T-helper 2 cell treated with Interferon-gamma antibody and Interleukin-4, amounts not matched to agents 5 μg/mL and 100 μg/mL, for 36 hours (primary cell): ENCODE measurements around the gene NDUFAF2.

Experiments used
- DNase-seq: peaks from one replicate; pipeline ENCODE4 v3.0.0; 2021; ENCODE audit warnings: low spot score
- H3K27ac Mint-ChIP-seq: one replicate; pipeline ENCODE4 v1.8.0; 2021; ENCODE audit warnings: mild to moderate bottlenecking, mixed read lengths
- H3K27me3 Mint-ChIP-seq: one replicate; pipeline ENCODE4 v1.8.0; 2021; ENCODE audit warnings: low read depth, mixed read lengths
- H3K36me3 Mint-ChIP-seq: one replicate; pipeline ENCODE4 v1.8.0; 2021; ENCODE audit warnings: low read depth, mixed read lengths
- H3K4me1 Mint-ChIP-seq: one replicate; pipeline ENCODE4 v1.8.0; 2021; ENCODE audit warnings: low read depth, mixed read lengths
- H3K4me3 Mint-ChIP-seq: one replicate; pipeline ENCODE4 v1.8.0; 2022; ENCODE audit warnings: mild to moderate bottlenecking, moderate library complexity, mixed read lengths
- H3K9me3 Mint-ChIP-seq: one replicate; pipeline ENCODE4 v1.8.0; 2021; ENCODE audit warnings: mixed read lengths

NDUFAF2 gene

GRCh38 chr5:61137835-61138234 is 192.8 kb downstream of the NDUFAF2 start:
- Mint-ChIP-seq H3K4me1 (no peaks in the 10 kb centered on the region), H3K9me3 (no peaks in the 10 kb centered on the region), H3K27me3 (no peaks in the 10 kb centered on the region), H3K36me3 (no peaks in the 10 kb centered on the region), H3K4me3 (no peak overlapping the region), H3K27ac (no peak overlapping the region)
- no peak for DNase-seq

GRCh38 chr5:61139094-61139873 is 194.3 kb downstream of the NDUFAF2 start:
- no peak overlapping the region for H3K4me3 Mint-ChIP-seq
- H3K27me3 Mint-ChIP-seq: no peaks in the 10 kb centered on the region
- no peak overlapping the region for H3K27ac Mint-ChIP-seq

GRCh38 chr5:61139931-61140330 is 194.9 kb downstream of the NDUFAF2 start:
- DNase-seq: no peak

More at GRCh38 chr5:61139094-61139873, 194.3 kb downstream of the NDUFAF2 start:
- Mint-ChIP-seq H3K4me1 (no peaks in the 10 kb centered on the region), H3K36me3 (no peaks in the 10 kb centered on the region), H3K9me3 (no peaks in the 10 kb centered on the region)
- no peak for DNase-seq

DNA sequence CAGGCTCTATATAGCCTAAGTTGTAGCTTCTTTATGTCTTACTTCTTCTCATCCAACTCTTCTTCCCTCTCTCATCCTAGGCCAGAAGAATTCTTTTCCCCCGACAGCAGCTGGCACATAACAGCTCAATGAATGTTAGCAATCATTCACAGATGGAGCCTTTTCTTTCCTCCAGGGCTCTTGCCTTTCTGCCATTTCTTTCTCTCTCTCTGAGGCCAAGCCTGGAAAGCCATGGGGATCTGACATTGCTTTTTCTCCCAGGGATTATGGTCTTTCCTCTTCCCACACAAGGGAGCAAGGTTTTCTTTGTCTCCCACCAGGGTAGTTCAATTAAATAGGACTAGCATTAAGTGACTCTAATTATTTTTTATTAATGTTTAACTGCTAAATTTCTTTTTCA is 196.8 kb downstream of the NDUFAF2 start:
- no peaks in the 10 kb centered on the region for H3K4me1 Mint-ChIP-seq
- DNase-seq: no peak
- H3K27ac Mint-ChIP-seq: no peak overlapping the region
- H3K9me3 Mint-ChIP-seq: peaks cover 4% of the 10 kb centered on the region
- H3K36me3 Mint-ChIP-seq: no peaks in the 10 kb centered on the region
- no peaks in the 10 kb centered on the region for H3K27me3 Mint-ChIP-seq
- no peak overlapping the region for H3K4me3 Mint-ChIP-seq

More at GRCh38 chr5:61139931-61140330, 194.9 kb downstream of the NDUFAF2 start:
- no peaks in the 10 kb centered on the region for H3K36me3 Mint-ChIP-seq
- H3K27me3 Mint-ChIP-seq: no peaks in the 10 kb centered on the region
- H3K27ac Mint-ChIP-seq: no peak overlapping the region
- no peak overlapping the region for H3K4me3 Mint-ChIP-seq
- H3K4me1 Mint-ChIP-seq: no peaks in the 10 kb centered on the region
- H3K9me3 Mint-ChIP-seq: no peaks in the 10 kb centered on the region

GRCh38 chr5:61142391-61142790 is 197.4 kb downstream of the NDUFAF2 start:
- Mint-ChIP-seq H3K27me3 (no peaks in the 10 kb centered on the region), H3K36me3 (no peaks in the 10 kb centered on the region), H3K9me3 (peaks cover 5% of the 10 kb centered on the region), H3K27ac (no peak overlapping the region), H3K4me1 (no peaks in the 10 kb centered on the region), H3K4me3 (no peak overlapping the region)
- DNase-seq: no peak

GRCh38 chr5:61142811-61143210 is 197.8 kb downstream of the NDUFAF2 start:
- Mint-ChIP-seq H3K4me1 (no peaks in the 10 kb centered on the region), H3K4me3 (no peak overlapping the region), H3K36me3 (no peaks in the 10 kb centered on the region), H3K27me3 (no peaks in the 10 kb centered on the region), H3K9me3 (peaks cover 5% of the 10 kb centered on the region), H3K27ac (no peak overlapping the region)
- DNase-seq: no peak

DNA sequence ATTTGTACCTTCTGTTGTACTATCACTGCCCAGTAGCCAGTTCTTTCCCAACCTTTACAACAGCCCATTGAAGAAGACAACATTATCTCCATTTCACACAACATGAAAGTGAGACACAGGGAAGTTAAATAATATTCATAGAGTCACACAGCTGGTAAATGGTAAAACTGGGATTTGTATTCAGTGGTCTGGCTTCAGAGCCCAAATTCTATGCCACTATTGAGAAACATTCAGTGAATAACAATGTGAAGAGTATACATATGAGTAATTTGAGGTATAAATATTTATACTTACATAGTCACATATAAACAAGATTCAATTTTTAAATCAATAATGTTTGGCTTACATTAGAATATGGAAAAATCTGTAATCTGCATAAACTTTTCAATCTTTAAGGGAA is 203.5 kb downstream of the NDUFAF2 start:
- H3K9me3 Mint-ChIP-seq: peaks cover 8% of the 10 kb centered on the region
- no peak for DNase-seq
- H3K4me1 Mint-ChIP-seq: no peaks in the 10 kb centered on the region
- H3K36me3 Mint-ChIP-seq: peaks cover 3% of the 10 kb centered on the region
- H3K27ac Mint-ChIP-seq: no peak overlapping the region
- H3K4me3 Mint-ChIP-seq: no peak overlapping the region
- H3K27me3 Mint-ChIP-seq: no peaks in the 10 kb centered on the region

DNA sequence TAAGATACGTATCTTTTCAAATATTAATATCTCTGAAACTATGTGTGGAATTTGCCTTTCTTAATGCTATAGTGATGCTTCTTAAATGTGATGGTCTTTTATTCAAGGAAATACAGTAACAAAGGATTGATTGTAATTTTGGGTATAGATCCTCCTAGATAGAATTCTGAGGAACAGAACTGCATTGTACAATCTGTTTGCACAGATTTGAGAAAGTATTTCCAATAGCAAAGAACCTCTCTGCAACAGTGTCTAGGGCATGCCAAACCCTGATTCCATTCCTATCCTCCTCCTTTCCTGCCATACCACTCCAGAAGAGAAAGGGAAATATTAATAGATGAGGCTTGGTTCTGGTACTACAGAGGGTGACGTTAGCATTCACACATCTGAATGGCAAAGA is 206.9 kb downstream of the NDUFAF2 start:
- no peaks in the 10 kb centered on the region for H3K4me1 Mint-ChIP-seq
- no peak overlapping the region for H3K27ac Mint-ChIP-seq
- peaks cover 27% of the 10 kb centered on the region for H3K36me3 Mint-ChIP-seq
- no peaks in the 10 kb centered on the region for H3K27me3 Mint-ChIP-seq
- H3K9me3 Mint-ChIP-seq: peaks cover 15% of the 10 kb centered on the region
- no peak overlapping the region for H3K4me3 Mint-ChIP-seq
- no peak for DNase-seq

DNA sequence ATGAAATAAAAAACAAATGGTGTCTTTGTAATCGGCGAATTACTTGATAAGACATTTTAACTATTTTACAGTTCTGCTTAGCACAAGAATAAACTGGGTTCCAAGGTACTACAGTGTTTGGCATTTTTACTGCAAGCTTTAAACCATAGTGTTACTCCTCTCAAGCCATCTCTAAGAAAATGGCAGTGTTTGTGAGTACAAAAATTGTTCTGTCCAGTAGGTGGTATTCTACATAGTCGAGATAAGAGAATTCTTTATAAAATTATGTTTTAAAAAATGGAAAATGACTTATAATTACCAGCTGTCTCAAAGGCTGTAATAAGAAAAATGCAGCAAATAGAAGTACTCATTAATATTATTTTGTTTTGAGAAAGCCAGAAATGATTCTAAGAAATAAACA is 214.1 kb downstream of the NDUFAF2 start:
- no peak overlapping the region for H3K27ac Mint-ChIP-seq

GRCh38 chr5:61159836-61160235 is 214.8 kb downstream of the NDUFAF2 start:
- H3K4me3 Mint-ChIP-seq: no peak overlapping the region
- H3K27me3 Mint-ChIP-seq: no peaks in the 10 kb centered on the region
- DNase-seq: no peak
- peaks cover 64% of the 10 kb centered on the region for H3K36me3 Mint-ChIP-seq
- no peak overlapping the region for H3K27ac Mint-ChIP-seq
- peaks cover 27% of the 10 kb centered on the region for H3K4me1 Mint-ChIP-seq
- H3K9me3 Mint-ChIP-seq: peaks cover 2% of the 10 kb centered on the region

More for the DNA sequence above, 214.1 kb downstream of the NDUFAF2 start:
- no peak for DNase-seq
- no peak overlapping the region for H3K4me3 Mint-ChIP-seq
- peaks cover 10% of the 10 kb centered on the region for H3K9me3 Mint-ChIP-seq
- H3K36me3 Mint-ChIP-seq: peaks cover 71% of the 10 kb centered on the region
- H3K4me1 Mint-ChIP-seq: peaks cover 27% of the 10 kb centered on the region
- H3K27me3 Mint-ChIP-seq: no peaks in the 10 kb centered on the region

DNA sequence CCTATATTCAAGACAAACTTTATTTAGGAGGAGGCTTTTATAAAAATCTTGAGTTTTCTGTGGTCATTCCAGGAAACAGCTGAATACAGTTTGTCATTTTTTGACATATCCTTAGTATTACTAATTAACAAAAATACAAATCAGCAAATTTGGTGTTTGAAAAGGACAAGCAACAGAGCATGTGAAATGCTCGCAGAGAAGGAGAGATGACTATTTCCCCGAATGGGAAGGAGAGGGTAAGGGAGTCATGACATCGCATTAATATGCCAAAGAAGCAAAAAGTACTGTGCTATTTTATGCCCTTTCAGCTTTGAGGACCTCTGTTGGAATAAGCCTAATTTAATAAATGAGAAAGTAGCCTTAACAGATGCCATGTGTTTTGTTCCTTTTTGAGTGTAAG is 215.5 kb downstream of the NDUFAF2 start:
- peak overlapping the region; percentile 45 for H3K27ac Mint-ChIP-seq
- H3K36me3 Mint-ChIP-seq: peaks cover 57% of the 10 kb centered on the region
- peak overlapping the region; percentile 69 for H3K4me3 Mint-ChIP-seq
- DNase-seq: no peak
- H3K27me3 Mint-ChIP-seq: no peaks in the 10 kb centered on the region
- peaks cover 27% of the 10 kb centered on the region for H3K4me1 Mint-ChIP-seq
- no peaks in the 10 kb centered on the region for H3K9me3 Mint-ChIP-seq

DNA sequence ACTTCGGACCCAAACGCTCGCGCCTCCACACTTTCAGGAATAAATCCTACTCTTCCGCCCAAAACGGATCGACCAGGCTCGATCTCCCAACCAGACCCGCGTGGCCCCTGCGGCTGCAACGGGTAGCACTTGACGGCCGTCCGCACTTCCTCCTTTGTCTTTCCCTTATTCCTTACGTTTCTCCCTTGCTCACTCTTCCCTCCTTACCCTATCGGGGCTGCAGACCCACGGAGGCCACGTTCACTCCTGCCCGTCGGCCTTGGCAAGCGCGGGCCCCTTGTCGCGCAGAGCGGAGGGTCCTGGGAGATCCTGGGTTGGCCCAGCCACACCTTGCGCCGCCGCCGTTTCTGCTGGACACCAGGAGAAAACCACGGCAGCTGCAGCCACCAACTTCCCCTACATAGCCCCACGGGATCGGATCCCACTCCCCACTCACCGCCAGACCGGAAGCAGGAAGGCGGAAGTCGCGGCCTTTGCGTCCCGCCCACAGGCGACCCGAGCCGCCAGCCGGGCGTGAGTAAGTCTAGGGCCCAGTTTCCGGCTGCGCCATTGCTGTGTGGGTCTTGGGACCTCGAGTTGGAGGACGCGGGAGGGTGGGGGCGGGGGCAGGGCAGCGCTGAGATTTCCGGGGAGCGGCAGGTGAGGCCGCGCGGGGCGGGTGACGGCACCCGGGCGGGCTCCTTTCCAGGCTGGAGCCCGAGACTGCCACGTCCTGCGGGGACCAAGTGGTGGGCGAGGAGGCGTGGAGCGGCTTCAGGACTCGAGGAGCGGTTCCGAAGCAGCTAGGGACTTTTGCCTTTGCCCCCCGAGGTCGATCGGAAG is 217.2 kb downstream of the NDUFAF2 start, which contains the start of gene SMIM15:
SMIM15 (minus strand) TSS at position 459 of the 822 bp plus-strand sequence. CDS start 2,297 bp downstream, outside the sequence.
- Mint-ChIP-seq H3K4me3 (peak within 1 kb of the TSS; percentile 94), H3K4me1 (peaks cover 27% of the 10 kb centered on the region), H3K36me3 (peaks cover 45% of the 10 kb centered on the region), H3K27me3 (no peaks in the 10 kb centered on the region), H3K27ac (peak within 1 kb of the TSS; percentile 94), H3K9me3 (no peaks in the 10 kb centered on the region)
- DNase-seq: peak; percentile 88

DNA sequence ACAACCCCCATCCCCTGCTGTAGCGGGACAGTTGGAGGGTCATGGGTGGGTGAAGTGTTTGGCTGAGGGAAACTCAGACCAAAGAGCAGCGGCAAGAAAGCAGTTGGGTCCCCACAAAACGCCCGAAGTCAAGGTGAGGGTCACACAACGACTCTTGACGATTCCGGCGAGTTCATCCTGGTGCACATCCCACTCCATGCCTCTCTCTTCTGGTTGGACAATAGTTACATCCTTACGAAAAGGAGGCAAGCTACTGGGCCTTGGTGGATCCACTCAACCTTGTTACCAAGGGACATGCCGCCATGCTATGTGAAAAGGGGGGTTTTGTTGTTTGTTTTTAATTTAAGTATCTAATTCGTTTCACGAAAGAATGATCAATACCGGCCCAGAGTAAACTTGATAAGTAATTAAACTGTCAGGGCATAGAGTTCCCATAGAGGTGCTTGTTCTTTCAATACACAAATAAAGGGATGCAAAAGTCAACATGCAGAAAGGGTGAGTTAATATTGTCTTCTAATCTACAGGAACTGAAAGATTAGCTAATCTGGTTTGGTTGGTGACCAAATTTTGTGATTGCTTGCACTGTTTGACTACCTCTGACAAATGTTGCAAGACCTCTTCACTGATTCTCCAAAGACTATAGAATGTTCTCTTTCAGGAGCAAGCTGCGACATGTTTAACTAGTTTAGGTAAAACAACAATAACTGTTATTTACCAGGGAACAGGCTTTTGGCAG is 218.0 kb downstream of the NDUFAF2 start:
- Mint-ChIP-seq H3K4me3 (peak overlapping the region; percentile 94), H3K27ac (peak overlapping the region; percentile 94), H3K4me1 (peaks cover 27% of the 10 kb centered on the region), H3K27me3 (no peaks in the 10 kb centered on the region), H3K36me3 (peaks cover 42% of the 10 kb centered on the region), H3K9me3 (no peaks in the 10 kb centered on the region)
- DNase-seq: no peak
